H1 (cell line): ENCODE results near the gene SPTSSB. TPM values are rescaled to one million over a fixed set of nuclear protein-coding genes. Genes with fewer than 3 reads are reported as not detected.

Experiments used
- CTCF ChIA-PET: fragments of 300-600 bp; sonication (Branson Sonifier 250); formaldehyde crosslinking; loops from one replicate; lab custom pipeline; 2021; ENCODE audit not compliant: partially characterized antibody; lab: Charles Lee
- POLR2A ChIA-PET: fragments of 300-600 bp; sonication (Branson Sonifier 250); formaldehyde crosslinking; loops from one replicate; lab custom pipeline; 2021; ENCODE audit warnings: inconsistent platforms; ENCODE audit not compliant: partially characterized antibody; lab: Charles Lee
- DNase-seq, 2 experiments: peaks; one replicate each; pipeline versions ENCODE4 v3.0.0 to v3.0.0-alpha.2; 2010 to 2022; ENCODE audit warnings: low spot score in 2 of 2, low read depth in 1 of 2, mixed read lengths in 1 of 2
- FAIRE-seq: peaks from 2 replicates; lab custom pipeline; 2011; peaks lifted over from hg19 to GRCh38; lab: Jason Lieb, UNC
- H2AFZ ChIP-seq: 2 replicates; pipeline ENCODE4 v1.8.1; 2012; ENCODE audit warnings: low read length, inconsistent platforms
- H2AK5ac ChIP-seq: 2 replicates; pipeline ENCODE4 v1.6.1; 2013; ENCODE audit warnings: low read depth, low read length
- H2BK120ac ChIP-seq: replicated peaks from 2 replicates; pipeline ENCODE3; 2013; ENCODE audit warnings: low read depth, low read length, inconsistent platforms
- H2BK12ac ChIP-seq: 2 replicates; pipeline ENCODE4 v1.6.1; 2013; ENCODE audit warnings: low read depth, low read length
- H2BK15ac ChIP-seq: 2 replicates; pipeline ENCODE4 v1.6.1; 2013; ENCODE audit warnings: low read length
- H2BK20ac ChIP-seq: 2 replicates; pipeline ENCODE4 v1.6.1; 2013; ENCODE audit warnings: low read length
- H2BK5ac ChIP-seq: 2 replicates; pipeline ENCODE4 v1.6.1; 2013; ENCODE audit warnings: low read depth, low read length
- H3K14ac ChIP-seq: 2 replicates; pipeline ENCODE4 v1.6.1; 2013; ENCODE audit warnings: inconsistent platforms; ENCODE audit not compliant: insufficient read length
- H3K18ac ChIP-seq: 2 replicates; pipeline ENCODE4 v1.6.1; 2013; ENCODE audit warnings: low read length; ENCODE audit errors: extremely low read depth
- H3K23ac ChIP-seq: 2 replicates; pipeline ENCODE4 v1.6.1; 2013; ENCODE audit warnings: inconsistent platforms; ENCODE audit not compliant: insufficient read length
- H3K23me2 ChIP-seq: 2 replicates; pipeline ENCODE4 v1.6.1; 2013; ENCODE audit warnings: low read depth, low read length
- H3K27ac ChIP-seq: 2 replicates; pipeline ENCODE4 v1.6.1; 2011; ENCODE audit warnings: low read depth, low read length, inconsistent platforms
- H3K27me3 ChIP-seq, 4 experiments: replicated peaks in 1 of 4; 1 replicate in 1 of 4; 2 replicates in 3 of 4; pipeline versions ENCODE4 v1.6.1 to v1.8.1; 2011 to 2013; ENCODE audit warnings: low read length in 3 of 4, mild to moderate bottlenecking in 3 of 4, inconsistent platforms in 2 of 4, mixed read lengths in 2 of 4, moderate library complexity in 1 of 4; ENCODE audit not compliant: control insufficient read depth in 3 of 4, insufficient read depth in 3 of 4; ENCODE audit errors: extremely low read depth in 1 of 4
- H3K36me3 ChIP-seq, 4 experiments: 2 replicates each; pipeline versions ENCODE4 v1.6.1 to v1.8.1; 2011 to 2013; ENCODE audit warnings: mild to moderate bottlenecking in 4 of 4, low read length in 3 of 4, moderate library complexity in 2 of 4, control low read depth in 1 of 4, inconsistent platforms in 1 of 4; ENCODE audit not compliant: insufficient read depth in 4 of 4, control insufficient read depth in 2 of 4
- H3K4ac ChIP-seq: replicated peaks from 2 replicates; pipeline ENCODE3; 2013; ENCODE audit warnings: low read length, low read depth, mixed read lengths, inconsistent platforms; ENCODE audit not compliant: insufficient read length
- H3K4me1 ChIP-seq, 4 experiments: replicated peaks in 1 of 4; 1 replicate in 1 of 4; 2 replicates in 3 of 4; pipeline versions ENCODE4 v1.6.1 to v1.8.1; 2011 to 2013; ENCODE audit warnings: low read length in 3 of 4, inconsistent platforms in 2 of 4, mixed read lengths in 1 of 4; ENCODE audit not compliant: insufficient read depth in 4 of 4, control insufficient read depth in 3 of 4
- H3K4me2 ChIP-seq, 2 experiments: 2 replicates each; pipeline versions ENCODE4 v1.6.1 to v1.8.1; 2011 to 2013; ENCODE audit warnings: low read depth in 2 of 2, low read length in 2 of 2, control low read depth in 1 of 2, inconsistent platforms in 1 of 2, mild to moderate bottlenecking in 1 of 2; ENCODE audit not compliant: insufficient read depth in 1 of 2
- H3K4me3 ChIP-seq, 4 experiments: fragments of 200-600, 300-600 bp in 1 of 4; sonication (generic), shearing (Covaris generic), sonication (Bioruptor Twin) in 1 of 4; 2 replicates each; pipeline versions ENCODE4 v1.5.1 to v1.8.1; 2011 to 2016; ENCODE audit warnings: low read length in 4 of 4, low read depth in 3 of 4, control low read depth in 2 of 4, inconsistent platforms in 2 of 4, mild to moderate bottlenecking in 2 of 4, mixed read lengths in 1 of 4, moderate library complexity in 1 of 4; ENCODE audit not compliant: insufficient read depth in 2 of 4; ENCODE audit errors: extremely low read depth in 1 of 4
- H3K56ac ChIP-seq: replicated peaks from 2 replicates; pipeline ENCODE3; 2013; ENCODE audit warnings: low read depth, mild to moderate bottlenecking, mixed read lengths, low read length, inconsistent platforms; ENCODE audit not compliant: insufficient read length
- H3K79me1 ChIP-seq: 2 replicates; pipeline ENCODE4 v1.6.1; 2013; ENCODE audit warnings: low read depth, low read length, control low read depth
- H3K79me2 ChIP-seq, 2 experiments: 2 replicates each; pipeline versions ENCODE4 v1.6.1 to v1.8.1; 2012 to 2013; ENCODE audit warnings: low read length in 2 of 2, mild to moderate bottlenecking in 2 of 2, inconsistent platforms in 1 of 2; ENCODE audit not compliant: insufficient read depth in 2 of 2, control insufficient read depth in 1 of 2
- H3K9ac ChIP-seq, 4 experiments: replicated peaks in 1 of 4; 1 replicate in 1 of 4; 2 replicates in 3 of 4; pipeline versions ENCODE4 v1.6.1 to v1.8.1; 2011 to 2013; ENCODE audit warnings: low read depth in 3 of 4, low read length in 3 of 4, control low read depth in 2 of 4, mild to moderate bottlenecking in 2 of 4, moderate library complexity in 2 of 4, inconsistent platforms in 1 of 4; ENCODE audit errors: extremely low read depth in 1 of 4
- H3K9me3 ChIP-seq, 2 experiments: 2 replicates each; pipeline versions ENCODE4 v1.6.1 to v1.8.1; 2012 to 2013; ENCODE audit warnings: mild to moderate bottlenecking in 2 of 2, moderate library complexity in 2 of 2, control low read depth in 1 of 2, inconsistent platforms in 1 of 2, low read depth in 1 of 2, low read length in 1 of 2, mixed read lengths in 1 of 2; ENCODE audit not compliant: insufficient read depth in 2 of 2
- H4K20me1 ChIP-seq, 2 experiments: replicated peaks in 1 of 2; 2 replicates each; pipeline versions ENCODE3 to v1.8.1; 2011 to 2013; ENCODE audit warnings: inconsistent platforms in 2 of 2, low read length in 2 of 2, mild to moderate bottlenecking in 1 of 2; ENCODE audit not compliant: insufficient read depth in 2 of 2, control insufficient read depth in 1 of 2
- H4K5ac ChIP-seq: 2 replicates; pipeline ENCODE4 v1.6.1; 2013; ENCODE audit warnings: low read length, low read depth, mixed read lengths, inconsistent platforms; ENCODE audit not compliant: insufficient read length
- H4K8ac ChIP-seq: 2 replicates; pipeline ENCODE4 v1.8.0; 2013; ENCODE audit warnings: mild to moderate bottlenecking, moderate library complexity, low read length, inconsistent platforms; ENCODE audit not compliant: insufficient read depth; ENCODE audit errors: extremely low read depth
- H4K91ac ChIP-seq: replicated peaks from 2 replicates; pipeline ENCODE3; 2013; ENCODE audit warnings: low read length, mixed read lengths, inconsistent platforms; ENCODE audit not compliant: insufficient read length
- CEBPB ChIP-seq: IDR thresholded peaks from 2 replicates; pipeline ENCODE4 v1.6.1; 2012; ENCODE audit warnings: low read depth, low read length
- EP300 ChIP-seq, 2 experiments: IDR thresholded peaks; 1 replicate in 1 of 2; 2 replicates in 1 of 2; pipeline ENCODE4 v1.6.1; 2011 to 2012; ENCODE audit warnings: low read depth in 2 of 2, low read length in 2 of 2, mild to moderate bottlenecking in 2 of 2, borderline replicate concordance in 1 of 2, inconsistent platforms in 1 of 2, moderate library complexity in 1 of 2
- RAD21 ChIP-seq, 2 experiments: IDR thresholded peaks in 1 of 2; conservative IDR thresholded peaks in 1 of 2; 2 replicates each; pipeline ENCODE4 v1.6.1; 2011; ENCODE audit warnings: low read depth in 2 of 2, low read length in 2 of 2, improper control_type of control experiment in 1 of 2, inconsistent platforms in 1 of 2, mild to moderate bottlenecking in 1 of 2, moderate library complexity in 1 of 2
- WGBS, 2 experiments: shearing (Covaris generic) in 1 of 2; methylation state at CpG; one replicate each; pipeline versions ENCODE4 v1.1.6 to v1.1.7; 2013 to 2015; ENCODE audit warnings: low lambda C conversion rate in 2 of 2, mixed read lengths in 2 of 2, inconsistent platforms in 1 of 2, low coverage in 1 of 2, missing lambda C conversion rate in 1 of 2; ENCODE audit not compliant: insufficient replicate concordance in 2 of 2, insufficient coverage in 1 of 2, insufficient read length in 1 of 2; ENCODE audit errors: extremely low coverage in 1 of 2, missing lambda C conversion rate in 1 of 2; 5-methylcytosine and 5-hydroxymethylcytosine counted together
- polyA plus RNA-seq, 7 experiments: library from polyadenylated mRNA; depleted of rRNA in 3 of 7; stranded (reverse) in 5 of 7; unstranded in 2 of 7; fragments of >200 nt in 5 of 7; fragments of 200-250 nt in 2 of 7; gene quantifications; 1 replicate in 5 of 7; 2 replicates in 1 of 7; 4 replicates in 1 of 7; pipeline versions ENCODE4 v1.2.1 to v1.2.3, GENCODE V29; 2011 to 2013; ENCODE audit warnings: missing spikeins in 2 of 7, mixed read lengths in 2 of 7
- total RNA-seq: library from RNA; stranded (reverse); fragmentation: NEBNext Ultra II Directional; extraction: Animal tissue kit (Norgen Biotek cat#: 25700); gene quantifications from 2 replicates; pipeline ENCODE4 v1.2.1, GENCODE V29; 2021

The SPTSSB gene
- total and polyA plus RNA-seq, 2 of the 8 experiments (the other 6 are each of a cell fraction or from before 2014, with no cell fraction given): 33.4 to 52.5 TPM

GRCh38 chr3:161415506-161416231 is 44.4 kb upstream of the SPTSSB start:
- Histone ChIP-seq H3K36me3 (no peaks in the 10 kb centered on the region), H3K18ac (no peak overlapping the region), H3K27me3 (no peaks in the 10 kb centered on the region), H3K4me1 (peaks cover 0 to 9% (median 2%) of the 10 kb centered on the region in 4 experiments; a peak in 1 of 7 replicates), H3K14ac (no peak overlapping the region), H2BK120ac (no peak overlapping the region), H2AK5ac (no peak overlapping the region), H3K9ac (no peak overlapping the region), H3K4me3 (no peak overlapping the region), H3K4ac (no peak overlapping the region), H3K56ac (no peak overlapping the region), H4K5ac (no peak overlapping the region), H3K79me1 (no peaks in the 10 kb centered on the region), H4K91ac (no peak overlapping the region), H3K79me2 (no peaks in the 10 kb centered on the region), H2AFZ (no peak overlapping the region), H3K9me3 (peaks cover 3 to 11% of the 10 kb centered on the region in 2 experiments; a peak in 1 of 4 replicates), H3K4me2 (no peak overlapping the region), H3K27ac (no peak overlapping the region), H2BK20ac (no peak overlapping the region), H2BK15ac (no peak overlapping the region), H3K23ac (no peak overlapping the region), H4K20me1 (no peaks in the 10 kb centered on the region), H2BK12ac (no peak overlapping the region), H3K23me2 (no peaks in the 10 kb centered on the region; the same call in 1 of the 2 replicates)
- ChIA-PET POLR2A (no interaction called here), CTCF (interaction anchor here (1.4 to 2.2 kb wide), 2 partner anchors 7 to 141 kb away, joined by 4 to 10 read pairs; no protein-coding TSS in a partner anchor)
- DNase-seq: no peak
- 86% methylated on average over 1 of the region's 1 CpG; no CpG with 5 or more reads in 1 of the 2 experiments for WGBS, 2 experiments
- TF ChIP-seq RAD21 (IDR thresholded peaks at IDR 0.05 in 1 of 2, conservative IDR thresholded peaks at IDR 0.05 in 1 of 2; ENCODE audit: low read depth in 2 of 2, low read length in 2 of 2): no peak
- no peak for TF ChIP-seq CEBPB
- no peak for TF ChIP-seq EP300 (IDR thresholded peaks at IDR 0.05; ENCODE audit: borderline replicate concordance in 1 of 2, low read depth in 2 of 2, low read length in 2 of 2)
- TF ChIP-seq, all 59 proteins: peak for 0
- Histone ChIP-seq H4K8ac (no peak overlapping the region), H2BK5ac (no peak overlapping the region)
- FAIRE-seq: no peak
